A673 (cell line): Measurements from ENCODE around the gene KIF5C.

Experiments used
- CTCF ChIP-seq: fragments of 300-800, 200-600 bp; sonication (generic); conservative IDR thresholded peaks from 2 replicates; pipeline ENCODE4 v1.5.1; 2017; ENCODE audit warnings: low read depth, mild to moderate bottlenecking, antibody characterized with exemption, low read length, moderate library complexity, mixed read lengths
- EZH2 ChIP-seq: fragments of 200-600 bp; sonication (generic); IDR thresholded peaks from 2 replicates; pipeline ENCODE4 v1.6.1; 2017; ENCODE audit warnings: borderline replicate concordance, low read depth, mild to moderate bottlenecking, mixed read lengths, antibody characterized with exemption, low read length; ENCODE audit not compliant: poor library complexity, severe bottlenecking

- TF ChIP-seq CTCF (no peak), EZH2 (no peak)
Observed at GRCh38 chr2:149000158-149000938, 125.3 kb downstream of the KIF5C start.
